Activated CD4-positive, alpha-beta T cell treated with anti-CD3 and anti-CD28 coated beads, Interleukin-10, Interleukin-2, amounts not matched to agents 100 ng/mL and 50 ng/mL, durations not matched to agents 16 hours and 8 hours (primary cell): ENCODE results near the gene FGFR2.

Source experiments
- DNase-seq: peaks from one replicate; pipeline ENCODE4 v3.0.0-alpha.2; 2020

The FGFR2 gene

DNA sequence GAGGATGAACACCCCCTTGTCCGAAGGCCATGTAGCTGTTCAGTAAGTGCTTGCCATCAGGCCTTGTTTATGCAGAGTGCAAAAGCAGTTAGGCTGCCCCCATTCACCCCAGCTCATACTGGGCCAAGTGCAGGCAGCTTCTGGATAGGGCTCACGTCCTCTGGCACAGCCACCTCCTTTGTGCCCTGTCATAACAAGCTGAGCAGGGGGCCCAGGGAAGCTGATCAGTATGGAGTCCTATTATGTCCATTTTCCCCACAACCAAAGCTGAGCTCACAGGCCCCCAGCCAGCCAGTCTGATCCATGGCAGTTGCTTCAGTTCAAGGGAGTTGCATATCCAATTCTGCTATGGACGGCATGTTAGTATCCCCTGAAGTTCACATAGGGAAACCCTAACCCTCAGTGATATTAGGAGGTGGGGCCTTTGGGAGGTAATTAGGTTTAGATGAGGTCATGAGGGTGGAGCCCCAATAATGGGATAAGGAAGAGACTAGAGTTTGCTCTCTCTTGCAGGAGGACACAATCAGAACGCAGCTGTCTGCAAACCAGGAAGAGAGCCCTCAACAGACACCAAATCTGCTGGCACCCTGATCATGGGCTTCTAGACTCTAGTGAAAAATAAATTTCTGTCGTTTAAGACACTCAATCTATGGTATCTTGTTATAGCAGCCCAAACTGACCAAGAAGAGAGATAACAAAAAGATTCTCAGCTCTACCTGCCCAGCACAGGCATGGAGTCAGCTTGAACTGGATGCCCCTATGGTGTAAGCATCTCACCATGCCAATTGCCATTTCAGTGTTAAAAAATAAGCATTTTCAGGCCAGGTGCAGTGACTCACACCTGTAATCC lies 155.9 kb downstream of the FGFR2 start:
- DNase-seq = no peak

GRCh38 chr10:121440461-121440860 lies 157.8 kb downstream of the FGFR2 start:
- DNase-seq = no peak

- no peak for DNase-seq
Observed at GRCh38 chr10:121438333-121438732, 159.9 kb downstream of the FGFR2 start.

- no peak for DNase-seq
Observed at GRCh38 chr10:121437596-121437995, 160.6 kb downstream of the FGFR2 start.

DNA sequence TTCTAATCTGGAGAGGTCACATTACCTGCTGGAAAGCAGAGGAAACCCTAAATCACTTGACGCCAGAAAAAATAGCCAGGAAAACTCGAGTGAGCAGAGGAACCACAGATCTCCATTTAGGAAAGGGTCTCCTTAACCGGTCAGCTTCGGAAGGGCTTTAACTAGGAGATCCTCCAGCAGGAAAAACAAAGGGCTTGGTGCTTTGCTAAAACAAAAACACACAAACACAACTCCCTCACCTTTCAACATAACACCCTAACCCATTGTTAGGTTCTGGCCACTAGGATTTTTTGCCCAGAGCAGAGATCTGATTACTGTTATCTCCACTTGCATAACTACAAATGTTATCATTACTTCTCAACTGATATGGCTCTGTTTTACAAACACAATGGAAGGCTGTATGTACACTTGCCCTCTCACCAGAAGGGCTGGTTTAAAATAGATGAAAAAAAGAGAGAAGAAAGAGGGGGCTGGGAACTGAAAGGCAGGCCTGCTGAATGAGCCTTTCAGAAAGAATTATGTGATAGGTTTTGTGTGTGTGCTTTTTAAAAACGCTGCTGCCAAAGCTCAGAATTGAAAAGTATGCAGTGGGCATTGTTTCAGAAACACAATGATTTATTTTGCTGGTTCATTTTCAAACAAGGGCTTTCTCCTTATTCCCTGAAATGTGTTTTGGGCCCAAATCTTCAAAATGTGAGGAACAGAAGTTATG lies 161.5 kb downstream of the FGFR2 start:
- no peak for DNase-seq

DNA sequence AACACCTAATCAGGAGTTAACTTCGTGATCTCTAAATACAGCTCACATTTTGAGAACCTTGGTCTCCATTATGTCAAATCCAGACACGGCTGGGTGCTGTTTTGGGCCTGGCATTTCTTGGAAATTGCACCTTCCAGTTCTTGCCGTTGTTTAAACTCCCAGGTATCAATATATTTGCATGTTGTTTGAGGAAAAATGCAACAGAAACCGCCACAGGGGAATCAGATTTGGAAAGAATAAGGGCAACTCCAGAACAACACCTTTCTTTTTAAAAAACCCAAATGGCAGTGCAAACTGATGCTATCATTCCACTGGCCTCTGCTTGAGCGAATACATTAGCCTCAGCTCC lies 162.0 kb downstream of the FGFR2 start:
- DNase-seq = no peak

DNA sequence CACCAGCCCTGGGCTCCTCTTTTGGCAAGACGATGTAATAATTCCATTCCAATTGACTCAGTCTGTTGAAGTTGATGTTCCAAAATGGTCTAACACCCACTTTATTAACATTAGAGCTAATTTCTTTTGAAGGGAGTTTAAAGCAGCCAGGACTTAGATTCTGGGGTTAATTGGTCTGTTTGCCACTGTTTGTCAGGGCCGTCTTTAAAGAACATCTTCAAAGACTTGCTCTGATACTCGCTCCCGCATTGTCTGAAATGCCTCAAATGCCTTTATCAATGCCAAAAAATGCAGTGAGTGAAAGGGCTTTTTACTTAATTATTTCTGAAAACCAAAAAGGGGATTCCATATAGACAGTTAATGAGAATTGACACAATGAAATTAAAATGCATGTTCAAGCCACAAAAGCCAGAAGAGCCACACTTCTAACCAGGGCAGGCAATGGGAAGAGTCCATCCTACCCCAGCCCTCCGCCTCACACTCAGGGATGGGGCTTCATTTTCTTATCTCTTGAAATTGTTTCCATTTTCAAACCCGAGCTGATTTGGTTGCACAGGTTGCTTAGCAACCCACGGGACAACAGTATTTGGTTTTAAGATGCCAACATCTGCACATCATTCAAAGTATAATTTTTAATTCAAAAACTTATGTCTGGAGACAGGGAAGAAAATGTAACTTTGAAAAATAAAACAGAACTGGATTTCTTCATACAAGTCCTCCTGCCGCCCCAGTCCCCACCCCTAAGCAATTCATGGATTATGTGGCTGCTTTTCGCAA lies 163.0 kb downstream of the FGFR2 start:
- no peak for DNase-seq

GRCh38 chr10:121433965-121434364 lies 164.3 kb downstream of the FGFR2 start:
- DNase-seq = no peak

DNA sequence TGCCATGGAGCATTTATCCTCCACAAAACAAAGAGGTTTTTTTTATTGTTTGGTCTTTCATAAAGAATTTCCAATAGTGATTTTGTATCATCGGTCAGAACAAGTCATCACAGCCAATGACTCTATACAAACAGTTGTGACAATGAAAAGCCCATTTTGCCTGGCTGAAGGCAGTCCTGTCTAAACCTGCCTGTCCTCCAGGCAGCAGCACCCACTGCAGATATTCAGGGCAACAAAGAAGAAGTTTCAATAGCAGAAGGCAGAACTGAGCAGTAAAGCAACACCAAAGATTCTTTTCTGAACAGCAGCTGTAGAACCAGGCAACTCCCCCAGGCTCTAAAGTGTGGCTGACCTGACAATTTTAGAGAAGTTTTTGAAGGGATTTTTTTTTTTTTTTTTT lies 169.4 kb downstream of the FGFR2 start:
- DNase-seq = no peak
